ENCODE results near the gene CDKAL1.
"Not testable (repeated sequence)": the region's sequence is repeated elsewhere in the genome, so short reads cannot be mapped to it uniquely, and the experiment has no call there.

Gene CDKAL1

GRCh38 chr6:20892365-20892764 is 358.1 kb downstream of the CDKAL1 start:
- no peak for DNase-seq

GRCh38 chr6:20893412-20893811 is 359.2 kb downstream of the CDKAL1 start:
- no peak for DNase-seq

- DNase-seq = no peak
Observed at GRCh38 chr6:20900389-20901160, 366.3 kb downstream of the CDKAL1 start.

GRCh38 chr6:20905377-20905776 is 371.1 kb downstream of the CDKAL1 start:
- DNase-seq = no peak

- DNase-seq = no peak
Observed at GRCh38 chr6:20906945-20907344, 372.7 kb downstream of the CDKAL1 start.

- DNase-seq = no peak
Observed at GRCh38 chr6:20907486-20908071, 373.3 kb downstream of the CDKAL1 start.

GRCh38 chr6:20909621-20910020 is 375.4 kb downstream of the CDKAL1 start:
- DNase-seq = no peak

- no peak for DNase-seq
Observed at GRCh38 chr6:20911712-20912111, 377.5 kb downstream of the CDKAL1 start.

GRCh38 chr6:20915156-20915555 is 380.9 kb downstream of the CDKAL1 start:
- DNase-seq = no peak

GRCh38 chr6:20915626-20916025 is 381.4 kb downstream of the CDKAL1 start:
- no peak for DNase-seq

- no peak for DNase-seq
Observed at GRCh38 chr6:20916086-20916485, 381.8 kb downstream of the CDKAL1 start.

- no peak for DNase-seq
Observed at GRCh38 chr6:20918868-20919267, 384.6 kb downstream of the CDKAL1 start.

GRCh38 chr6:20919677-20920385 is 385.6 kb downstream of the CDKAL1 start:
- DNase-seq = no peak

GRCh38 chr6:20921578-20921977 is 387.3 kb downstream of the CDKAL1 start:
- DNase-seq = no peak

GRCh38 chr6:20922743-20923142 is 388.5 kb downstream of the CDKAL1 start:
- DNase-seq = no peak

- not testable (repeated sequence) for DNase-seq
Observed at GRCh38 chr6:20924094-20924493, 389.8 kb downstream of the CDKAL1 start.

- no peak for DNase-seq
Observed at GRCh38 chr6:20924911-20925543, 390.8 kb downstream of the CDKAL1 start.

GRCh38 chr6:20927130-20927860 is 393.0 kb downstream of the CDKAL1 start:
- no peak for DNase-seq

- DNase-seq = no peak
Observed at GRCh38 chr6:20929283-20929682, 395.0 kb downstream of the CDKAL1 start.

GRCh38 chr6:20931093-20931492 is 396.8 kb downstream of the CDKAL1 start:
- no peak for DNase-seq

- no peak for DNase-seq
Observed at GRCh38 chr6:20931772-20932171, 397.5 kb downstream of the CDKAL1 start.

GRCh38 chr6:20932284-20932683 is 398.0 kb downstream of the CDKAL1 start:
- DNase-seq = no peak
